ENCODE measurements around the gene AFTPH.

The AFTPH gene

GRCh38 chr2:64489081-64489751 is 34.9 kb upstream of the AFTPH start:
- no peak overlapping the region for H3K27ac Mint-ChIP-seq
- peaks cover 2% of the 10 kb centered on the region for H3K27me3 Mint-ChIP-seq
- no peaks in the 10 kb centered on the region for H3K9me3 Mint-ChIP-seq (ENCODE audit: low read depth)
- H3K4me3 Mint-ChIP-seq = no peak overlapping the region
- peaks cover 9% of the 10 kb centered on the region for H3K4me1 Mint-ChIP-seq (ENCODE audit: low read depth)
- H3K36me3 Mint-ChIP-seq = no peaks in the 10 kb centered on the region

GRCh38 chr2:64491426-64491825 is 32.7 kb upstream of the AFTPH start:
- Mint-ChIP-seq H3K9me3 (ENCODE audit: low read depth) (no peaks in the 10 kb centered on the region), H3K27ac (no peak overlapping the region), H3K36me3 (no peaks in the 10 kb centered on the region)

GRCh38 chr2:64492272-64492671 is 31.9 kb upstream of the AFTPH start:
- Mint-ChIP-seq H3K4me3 (no peak overlapping the region), H3K36me3 (no peaks in the 10 kb centered on the region), H3K4me1 (ENCODE audit: low read depth) (peaks cover 9% of the 10 kb centered on the region), H3K27me3 (peaks cover 5% of the 10 kb centered on the region), H3K27ac (no peak overlapping the region), H3K9me3 (ENCODE audit: low read depth) (no peaks in the 10 kb centered on the region)

More at GRCh38 chr2:64491426-64491825, 32.7 kb upstream of the AFTPH start:
- Mint-ChIP-seq H3K4me1 (ENCODE audit: low read depth) (peaks cover 9% of the 10 kb centered on the region), H3K27me3 (peaks cover 3% of the 10 kb centered on the region), H3K4me3 (no peak overlapping the region)

GRCh38 chr2:64492821-64493220 is 31.3 kb upstream of the AFTPH start:
- no peak overlapping the region for H3K27ac Mint-ChIP-seq
- H3K27me3 Mint-ChIP-seq = peaks cover 5% of the 10 kb centered on the region
- H3K9me3 Mint-ChIP-seq (ENCODE audit: low read depth) = no peaks in the 10 kb centered on the region
- no peak overlapping the region for H3K4me3 Mint-ChIP-seq
- H3K4me1 Mint-ChIP-seq (ENCODE audit: low read depth) = peaks cover 9% of the 10 kb centered on the region
- no peaks in the 10 kb centered on the region for H3K36me3 Mint-ChIP-seq

GRCh38 chr2:64493788-64494187 is 30.3 kb upstream of the AFTPH start:
- Mint-ChIP-seq H3K4me3 (no peak overlapping the region), H3K4me1 (ENCODE audit: low read depth) (peaks cover 4% of the 10 kb centered on the region), H3K36me3 (no peaks in the 10 kb centered on the region), H3K9me3 (ENCODE audit: low read depth) (no peaks in the 10 kb centered on the region), H3K27ac (no peak overlapping the region), H3K27me3 (peaks cover 6% of the 10 kb centered on the region)

GRCh38 chr2:64498438-64498837 is 25.7 kb upstream of the AFTPH start:
- Mint-ChIP-seq H3K27ac (no peak overlapping the region), H3K9me3 (ENCODE audit: low read depth) (no peaks in the 10 kb centered on the region), H3K36me3 (no peaks in the 10 kb centered on the region)

GRCh38 chr2:64500549-64500948 is 23.6 kb upstream of the AFTPH start:
- Mint-ChIP-seq H3K9me3 (ENCODE audit: low read depth) (no peaks in the 10 kb centered on the region), H3K36me3 (no peaks in the 10 kb centered on the region), H3K27me3 (peaks cover 9% of the 10 kb centered on the region), H3K4me3 (no peak overlapping the region), H3K4me1 (ENCODE audit: low read depth) (no peaks in the 10 kb centered on the region), H3K27ac (no peak overlapping the region)

More at GRCh38 chr2:64498438-64498837, 25.7 kb upstream of the AFTPH start:
- Mint-ChIP-seq H3K4me1 (ENCODE audit: low read depth) (no peaks in the 10 kb centered on the region), H3K27me3 (peaks cover 9% of the 10 kb centered on the region), H3K4me3 (no peak overlapping the region)

- Mint-ChIP-seq H3K9me3 (ENCODE audit: low read depth) (no peaks in the 10 kb centered on the region), H3K4me1 (ENCODE audit: low read depth) (no peaks in the 10 kb centered on the region), H3K36me3 (no peaks in the 10 kb centered on the region), H3K27ac (no peak overlapping the region), H3K4me3 (no peak overlapping the region), H3K27me3 (peaks cover 4% of the 10 kb centered on the region)
These were observed 22.2 kb upstream of the AFTPH start for GRCh38 chr2:64501946-64502345.

- Mint-ChIP-seq H3K36me3 (no peaks in the 10 kb centered on the region), H3K4me3 (no peak overlapping the region), H3K27me3 (peaks cover 4% of the 10 kb centered on the region), H3K27ac (no peak overlapping the region), H3K4me1 (ENCODE audit: low read depth) (no peaks in the 10 kb centered on the region), H3K9me3 (ENCODE audit: low read depth) (no peaks in the 10 kb centered on the region)
These were observed 21.3 kb upstream of the AFTPH start for GRCh38 chr2:64502860-64503259.

GRCh38 chr2:64504774-64505720 is 19.1 kb upstream of the AFTPH start:
- peaks cover 2% of the 10 kb centered on the region for H3K27me3 Mint-ChIP-seq
- no peak overlapping the region for H3K27ac Mint-ChIP-seq
- no peaks in the 10 kb centered on the region for H3K9me3 Mint-ChIP-seq (ENCODE audit: low read depth)
- no peaks in the 10 kb centered on the region for H3K4me1 Mint-ChIP-seq (ENCODE audit: low read depth)
- H3K36me3 Mint-ChIP-seq = no peaks in the 10 kb centered on the region
- no peak overlapping the region for H3K4me3 Mint-ChIP-seq

- H3K36me3 Mint-ChIP-seq = no peaks in the 10 kb centered on the region
- no peaks in the 10 kb centered on the region for H3K4me1 Mint-ChIP-seq (ENCODE audit: low read depth)
- no peak overlapping the region for H3K27ac Mint-ChIP-seq
- H3K9me3 Mint-ChIP-seq (ENCODE audit: low read depth) = no peaks in the 10 kb centered on the region
- H3K4me3 Mint-ChIP-seq = no peak overlapping the region
- peaks cover 2% of the 10 kb centered on the region for H3K27me3 Mint-ChIP-seq
These were observed 17.4 kb upstream of the AFTPH start for GRCh38 chr2:64506686-64507085.

- no peaks in the 10 kb centered on the region for H3K4me1 Mint-ChIP-seq (ENCODE audit: low read depth)
- H3K9me3 Mint-ChIP-seq (ENCODE audit: low read depth) = no peaks in the 10 kb centered on the region
These were observed 10.1 kb upstream of the AFTPH start for GRCh38 chr2:64514008-64514407.

GRCh38 chr2:64515086-64515485 is 9.0 kb upstream of the AFTPH start:
- H3K4me3 Mint-ChIP-seq = no peak overlapping the region
- no peaks in the 10 kb centered on the region for H3K9me3 Mint-ChIP-seq (ENCODE audit: low read depth)
- no peak overlapping the region for H3K27ac Mint-ChIP-seq
- no peaks in the 10 kb centered on the region for H3K27me3 Mint-ChIP-seq
- H3K36me3 Mint-ChIP-seq = no peaks in the 10 kb centered on the region
- no peaks in the 10 kb centered on the region for H3K4me1 Mint-ChIP-seq (ENCODE audit: low read depth)

More at GRCh38 chr2:64514008-64514407, 10.1 kb upstream of the AFTPH start:
- Mint-ChIP-seq H3K27me3 (no peaks in the 10 kb centered on the region), H3K36me3 (no peaks in the 10 kb centered on the region), H3K4me3 (no peak overlapping the region), H3K27ac (no peak overlapping the region)

GRCh38 chr2:64516651-64517510 is 7.2 kb upstream of the AFTPH start:
- H3K27ac Mint-ChIP-seq = no peak overlapping the region
- no peaks in the 10 kb centered on the region for H3K4me1 Mint-ChIP-seq (ENCODE audit: low read depth)
- H3K4me3 Mint-ChIP-seq = no peak overlapping the region
- no peaks in the 10 kb centered on the region for H3K36me3 Mint-ChIP-seq
- H3K9me3 Mint-ChIP-seq (ENCODE audit: low read depth) = no peaks in the 10 kb centered on the region
- H3K27me3 Mint-ChIP-seq = no peaks in the 10 kb centered on the region

GRCh38 chr2:64517511-64517884 is 6.6 kb upstream of the AFTPH start:
- H3K27ac Mint-ChIP-seq = no peak overlapping the region
- no peaks in the 10 kb centered on the region for H3K9me3 Mint-ChIP-seq (ENCODE audit: low read depth)
- no peaks in the 10 kb centered on the region for H3K36me3 Mint-ChIP-seq
- no peaks in the 10 kb centered on the region for H3K27me3 Mint-ChIP-seq
- H3K4me1 Mint-ChIP-seq (ENCODE audit: low read depth) = no peaks in the 10 kb centered on the region
- H3K4me3 Mint-ChIP-seq = no peak overlapping the region
